Smooth muscle cell (in vitro differentiated cells): ENCODE measurements around the gene GRSF1. TPM values are rescaled to one million over a fixed set of nuclear protein-coding genes. Genes with fewer than 3 reads are reported as not detected.

Experiments
- DNase-seq: peaks from one replicate; lab custom pipeline; 2025; ENCODE audit not compliant: unreplicated experiment; lab: John Stamatoyannopoulos, UW
- H2AFZ ChIP-seq: fragments of 200-600 bp; sonication (generic); 2 replicates; pipeline ENCODE4 v1.6.0; 2016; ENCODE audit warnings: antibody characterized with exemption, low read depth, mild to moderate bottlenecking
- H3F3A ChIP-seq: fragments of 200-600 bp; sonication (generic); 2 replicates; pipeline ENCODE4 v1.6.0; 2017; ENCODE audit warnings: antibody characterized with exemption, low read depth
- H3K27ac ChIP-seq: fragments of 200-600 bp; sonication (generic); 2 replicates; pipeline ENCODE4 v1.5.1; 2016; ENCODE audit warnings: low read depth, mild to moderate bottlenecking
- H3K27me3 ChIP-seq: fragments of 200-600 bp; sonication (generic); 2 replicates; pipeline ENCODE4 v1.6.1; 2016; ENCODE audit warnings: low read depth, mild to moderate bottlenecking
- H3K36me3 ChIP-seq: fragments of 200-600 bp; sonication (generic); 2 replicates; pipeline ENCODE4 v1.5.1; 2016; ENCODE audit warnings: low read depth
- H3K4me1 ChIP-seq: fragments of 200-600 bp; sonication (generic); 2 replicates; pipeline ENCODE4 v1.5.1; 2016; ENCODE audit warnings: low read depth
- H3K4me2 ChIP-seq: fragments of 200-600 bp; sonication (generic); 2 replicates; pipeline ENCODE4 v1.6.0; 2016; ENCODE audit warnings: mild to moderate bottlenecking
- H3K4me3 ChIP-seq: fragments of 200-600 bp; sonication (generic); 2 replicates; pipeline ENCODE4 v1.5.1; 2016; ENCODE audit warnings: mild to moderate bottlenecking
- H3K79me2 ChIP-seq: fragments of 200-600 bp; sonication (generic); 2 replicates; pipeline ENCODE4 v1.6.0; 2016; ENCODE audit warnings: low read depth, mild to moderate bottlenecking
- H3K9ac ChIP-seq: fragments of 200-600 bp; sonication (generic); 2 replicates; pipeline ENCODE4 v1.6.0; 2016; ENCODE audit warnings: low read depth
- H3K9me3 ChIP-seq: fragments of 200-600 bp; sonication (generic); replicated peaks from 2 replicates; pipeline ENCODE4 v1.5.1; 2016; ENCODE audit warnings: low read depth
- H4K20me1 ChIP-seq: fragments of 200-600 bp; sonication (generic); 2 replicates; pipeline ENCODE4 v1.6.0; 2016; ENCODE audit warnings: low read depth
- WGBS: methylation state at CpG from one replicate; pipeline ENCODE4 v1.1.7; 2016; ENCODE audit warnings: low lambda C conversion rate; 5-methylcytosine and 5-hydroxymethylcytosine counted together
- polyA plus RNA-seq: library from polyadenylated mRNA; unstranded; fragments of >200 nt; fragmentation: Nextera tagmentation; extraction: Ambion mirVana; gene quantifications from 2 replicates; pipeline ENCODE4 v1.2.1, GENCODE V29; 2016
- total RNA-seq: library from RNA; depleted of rRNA; stranded (reverse); fragments of >200 nt; gene quantifications from 2 replicates; pipeline ENCODE4 v1.2.3, GENCODE V29; 2014
- TF ChIP-seq, protein P1 (sequence below): fragments of 200-600 bp; sonication (generic); IDR thresholded peaks from 2 replicates; pipeline ENCODE4 v1.5.1; 2017; ENCODE audit warnings: borderline replicate concordance, mild to moderate bottlenecking, antibody characterized with exemption; ENCODE audit not compliant: insufficient read depth, poor library complexity, severe bottlenecking

Gene GRSF1
- total and polyA plus RNA-seq, 2 experiments from 2014 or later = 105 to 109 TPM

- Histone ChIP-seq H4K20me1 (no peaks in the 10 kb centered on the region), H3K4me3 (no peak overlapping the region), H3K79me2 (no peaks in the 10 kb centered on the region), H3K36me3 (peaks cover 26% of the 10 kb centered on the region), H3F3A (peaks cover 6% of the 10 kb centered on the region), H3K27me3 (no peaks in the 10 kb centered on the region), H3K27ac (no peak overlapping the region), H3K9me3 (no peaks in the 10 kb centered on the region), H3K4me1 (no peaks in the 10 kb centered on the region), H2AFZ (no peak overlapping the region), H3K9ac (no peak overlapping the region), H3K4me2 (no peak overlapping the region)
- TF ChIP-seq, protein P1, sequence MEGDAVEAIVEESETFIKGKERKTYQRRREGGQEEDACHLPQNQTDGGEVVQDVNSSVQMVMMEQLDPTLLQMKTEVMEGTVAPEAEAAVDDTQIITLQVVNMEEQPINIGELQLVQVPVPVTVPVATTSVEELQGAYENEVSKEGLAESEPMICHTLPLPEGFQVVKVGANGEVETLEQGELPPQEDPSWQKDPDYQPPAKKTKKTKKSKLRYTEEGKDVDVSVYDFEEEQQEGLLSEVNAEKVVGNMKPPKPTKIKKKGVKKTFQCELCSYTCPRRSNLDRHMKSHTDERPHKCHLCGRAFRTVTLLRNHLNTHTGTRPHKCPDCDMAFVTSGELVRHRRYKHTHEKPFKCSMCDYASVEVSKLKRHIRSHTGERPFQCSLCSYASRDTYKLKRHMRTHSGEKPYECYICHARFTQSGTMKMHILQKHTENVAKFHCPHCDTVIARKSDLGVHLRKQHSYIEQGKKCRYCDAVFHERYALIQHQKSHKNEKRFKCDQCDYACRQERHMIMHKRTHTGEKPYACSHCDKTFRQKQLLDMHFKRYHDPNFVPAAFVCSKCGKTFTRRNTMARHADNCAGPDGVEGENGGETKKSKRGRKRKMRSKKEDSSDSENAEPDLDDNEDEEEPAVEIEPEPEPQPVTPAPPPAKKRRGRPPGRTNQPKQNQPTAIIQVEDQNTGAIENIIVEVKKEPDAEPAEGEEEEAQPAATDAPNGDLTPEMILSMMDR = no peak
- no peak for DNase-seq
- WGBS = 97% methylated on average over 5 of the region's 5 CpGs
Measured at GRCh38 chr4:70818173-70818855, 21.4 kb downstream of the GRSF1 start.

DNA sequence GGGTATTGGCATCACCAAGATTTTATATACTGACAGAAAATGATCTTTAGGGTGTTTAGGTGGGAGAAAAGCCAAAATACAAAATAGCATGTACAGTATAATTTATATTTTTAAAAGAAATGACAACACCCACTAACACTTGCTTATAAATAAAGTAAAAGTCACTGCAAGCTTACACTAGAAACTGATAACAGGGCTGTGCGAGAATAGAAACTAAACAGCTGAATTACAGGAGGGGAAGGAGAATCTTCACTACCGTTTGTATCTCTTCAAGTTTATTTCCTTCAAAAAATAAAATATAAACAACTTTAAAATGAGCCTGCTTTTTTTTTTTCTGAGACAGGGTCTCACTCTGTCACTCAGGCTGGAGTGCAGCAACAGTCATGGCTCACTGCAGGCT, 22.8 kb downstream of the GRSF1 start:
- Histone ChIP-seq H3K36me3 (peaks cover 21% of the 10 kb centered on the region), H3K4me3 (no peak overlapping the region), H2AFZ (no peak overlapping the region), H3K9ac (no peak overlapping the region), H3K27me3 (no peaks in the 10 kb centered on the region), H4K20me1 (no peaks in the 10 kb centered on the region), H3K4me2 (no peak overlapping the region), H3K27ac (no peak overlapping the region), H3K9me3 (no peaks in the 10 kb centered on the region), H3K4me1 (no peaks in the 10 kb centered on the region), H3K79me2 (no peaks in the 10 kb centered on the region), H3F3A (peaks cover 6% of the 10 kb centered on the region)
- WGBS = 45% methylated on average over 2 of the region's 2 CpGs
- TF ChIP-seq, protein P1 = no peak
- no peak for DNase-seq

- Histone ChIP-seq H3K27ac (no peak overlapping the region), H3K4me3 (no peak overlapping the region), H2AFZ (no peak overlapping the region), H3K27me3 (no peaks in the 10 kb centered on the region), H3K9ac (no peak overlapping the region), H3K4me1 (no peaks in the 10 kb centered on the region), H4K20me1 (no peaks in the 10 kb centered on the region), H3K4me2 (no peak overlapping the region), H3K79me2 (no peaks in the 10 kb centered on the region), H3K9me3 (no peaks in the 10 kb centered on the region), H3F3A (peaks cover 6% of the 10 kb centered on the region), H3K36me3 (peaks cover 13% of the 10 kb centered on the region)
- TF ChIP-seq, protein P1 = no peak
- 90% methylated on average over 1 of the region's 1 CpG for WGBS
- DNase-seq = no peak
Measured at GRCh38 chr4:70815370-70815769, 24.3 kb downstream of the GRSF1 start.

DNA sequence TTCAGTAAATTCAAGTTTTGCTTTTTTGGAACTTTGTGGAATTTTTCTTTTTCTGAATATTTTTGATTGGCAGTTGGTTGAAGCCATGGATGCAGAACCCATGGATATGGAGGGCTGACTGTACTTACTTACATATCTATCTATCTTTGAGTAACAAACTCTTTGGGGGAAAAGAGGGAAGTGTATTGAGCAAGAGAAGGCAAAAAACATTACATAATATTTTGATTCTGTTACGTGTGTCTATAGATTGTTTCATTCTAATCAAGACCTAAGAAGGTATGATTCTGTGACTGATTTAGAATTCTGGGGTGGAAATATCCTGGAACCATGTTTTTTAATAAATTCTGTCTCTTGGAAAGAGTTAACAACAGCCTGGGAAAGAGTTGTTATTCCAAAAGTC, 31.5 kb downstream of the GRSF1 start:
- Histone ChIP-seq H3K27me3 (no peaks in the 10 kb centered on the region), H3K36me3 (no peaks in the 10 kb centered on the region), H3K27ac (no peak overlapping the region), H3K9me3 (no peaks in the 10 kb centered on the region), H3K9ac (no peak overlapping the region), H3K79me2 (no peaks in the 10 kb centered on the region), H3K4me1 (no peaks in the 10 kb centered on the region), H2AFZ (no peak overlapping the region), H3K4me2 (no peak overlapping the region), H3K4me3 (no peak overlapping the region), H3F3A (no peaks in the 10 kb centered on the region), H4K20me1 (no peaks in the 10 kb centered on the region)
- 82% methylated on average over 1 of the region's 1 CpG for WGBS
- TF ChIP-seq, protein P1 = no peak
- no peak for DNase-seq
